NCI-H146 (cell line): ENCODE results near the gene PTGDS.
A peak's percentile ranks its signal among the peaks of the same experiment; 100 is the strongest.

Experiments used
- DNase-seq: peaks from one replicate; lab custom pipeline; 2025; lab: John Stamatoyannopoulos, UW

Gene PTGDS

GRCh38 chr9:136946228-136947027, 30.9 kb upstream of the PTGDS start:
- no peak for DNase-seq

DNA sequence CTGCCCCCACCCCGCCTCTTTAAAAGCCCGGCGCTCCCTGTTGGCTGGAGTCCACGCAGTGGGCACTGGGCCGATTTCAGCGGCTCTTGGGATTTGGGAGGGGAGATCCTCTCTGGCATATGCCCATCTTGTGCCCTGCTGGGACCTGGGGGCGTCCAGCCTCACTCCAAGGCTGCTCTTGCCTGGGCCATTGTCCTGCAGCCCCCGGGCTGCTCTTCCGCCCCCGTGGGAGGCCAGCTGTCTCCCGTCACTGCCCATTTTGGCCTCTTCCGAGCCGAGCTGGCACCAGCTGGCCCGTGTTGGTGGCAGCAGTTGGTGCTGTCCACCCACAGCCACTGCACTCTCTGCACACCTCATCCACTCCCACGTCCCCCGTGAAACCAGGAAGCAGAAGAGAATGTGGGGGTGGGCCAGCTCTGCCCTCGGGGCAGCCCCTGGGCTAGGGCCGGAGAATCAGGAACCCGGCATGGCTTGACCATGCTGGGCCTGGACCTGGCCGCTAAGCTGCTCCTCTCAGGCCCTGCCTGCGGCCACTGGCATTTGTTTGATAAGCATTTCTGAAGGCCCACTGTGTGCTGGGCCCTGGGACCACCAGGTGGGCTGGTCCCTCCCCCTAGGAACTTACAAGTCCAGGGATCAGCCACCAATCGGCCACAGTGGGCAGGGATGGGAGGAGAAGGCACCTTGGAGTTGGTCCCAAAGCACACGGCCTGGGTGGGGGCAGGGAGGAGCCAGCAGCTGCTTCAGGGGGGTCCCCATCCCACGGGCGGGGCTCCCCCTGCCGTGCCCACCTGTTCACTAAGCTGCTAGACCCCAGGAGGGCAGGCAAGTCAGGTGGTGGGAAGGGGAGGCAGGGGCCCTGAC, 30.0 kb upstream of the PTGDS start:
- no peak for DNase-seq

GRCh38 chr9:136947955-136948510, 29.3 kb upstream of the PTGDS start:
- peak; percentile 30 for DNase-seq

- DNase-seq = peak; percentile 34
Measured at GRCh38 chr9:136949239-136949816, 28.0 kb upstream of the PTGDS start.

- DNase-seq = peak; percentile 94
Measured at GRCh38 chr9:136949817-136950655, 27.3 kb upstream of the PTGDS start.

- DNase-seq = no peak
Measured at GRCh38 chr9:136950656-136951276, 26.5 kb upstream of the PTGDS start.

GRCh38 chr9:136951541-136952320, 25.6 kb upstream of the PTGDS start, which contains the start of gene LCN12:
LCN12 (plus strand) TSS chr9:136952273; CDS start chr9:136952328, 55 bp downstream.
- no peak for DNase-seq

DNA sequence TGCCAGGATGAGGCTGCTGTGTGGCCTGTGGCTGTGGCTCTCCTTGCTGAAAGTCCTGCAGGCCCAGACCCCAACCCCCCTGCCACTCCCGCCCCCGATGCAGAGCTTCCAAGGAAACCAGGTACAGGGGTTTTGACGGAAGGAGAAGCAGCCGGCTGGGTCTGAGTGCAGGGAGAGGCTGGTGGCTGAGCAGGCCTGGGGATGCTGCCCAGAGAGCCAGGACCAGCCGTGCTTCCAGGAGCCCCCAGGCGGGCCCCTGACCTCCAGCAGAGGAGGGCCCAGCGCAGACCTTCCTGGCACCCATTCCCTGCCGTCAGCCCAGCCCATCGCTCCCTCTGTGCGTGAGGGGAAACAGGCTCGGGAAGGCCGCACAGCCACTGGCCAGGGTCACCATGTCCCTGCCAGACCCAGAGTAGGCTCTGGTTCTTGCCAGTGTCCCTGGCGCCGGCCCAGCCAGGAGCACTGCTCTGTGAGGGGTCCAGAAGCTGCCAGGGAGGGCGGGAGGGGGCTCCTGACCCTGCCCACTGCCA, 24.9 kb upstream of the PTGDS start:
- no peak for DNase-seq

- no peak for DNase-seq
Measured at GRCh38 chr9:136952876-136953770, 24.2 kb upstream of the PTGDS start.

DNA sequence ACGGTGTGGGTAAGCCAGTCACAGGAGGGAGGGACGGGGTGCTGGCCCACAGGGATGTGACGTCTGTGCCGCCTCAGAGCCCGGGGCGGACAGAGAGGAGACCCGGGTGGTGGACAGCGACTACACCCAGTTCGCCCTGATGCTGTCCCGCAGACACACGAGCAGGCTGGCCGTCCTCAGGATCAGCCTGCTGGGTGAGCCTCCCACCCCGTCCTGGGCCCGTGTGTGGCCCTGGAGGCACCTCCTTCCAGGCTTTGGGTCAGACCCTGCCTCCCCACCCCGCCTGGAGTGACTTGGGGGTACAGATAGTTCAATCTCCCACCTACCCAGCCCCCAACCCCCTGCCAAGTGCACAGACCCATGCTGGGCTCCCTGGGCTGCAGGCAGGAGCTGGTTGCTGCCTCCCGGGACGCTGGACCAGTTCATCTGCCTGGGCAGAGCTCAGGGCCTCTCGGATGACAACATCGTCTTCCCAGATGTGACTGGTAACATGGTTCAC, 23.5 kb upstream of the PTGDS start:
- no peak for DNase-seq

- DNase-seq = no peak
Measured at GRCh38 chr9:136954270-136955083, 22.8 kb upstream of the PTGDS start.

GRCh38 chr9:136955202-136955942, 21.9 kb upstream of the PTGDS start:
- DNase-seq = no peak

GRCh38 chr9:136955943-136956335, 21.4 kb upstream of the PTGDS start:
- no peak for DNase-seq

- DNase-seq = no peak
Measured at GRCh38 chr9:136956604-136957003, 20.7 kb upstream of the PTGDS start.

GRCh38 chr9:136957461-136957860, 19.8 kb upstream of the PTGDS start:
- DNase-seq = no peak

GRCh38 chr9:136957901-136958300, 19.4 kb upstream of the PTGDS start:
- no peak for DNase-seq

- DNase-seq = no peak
Measured at GRCh38 chr9:136958473-136958872, 18.8 kb upstream of the PTGDS start.
